ENCODE results near the gene EFCAB8.

- TF ChIP-seq TOX (CRISPR knock-in tag; IDR thresholded peaks at IDR 0.05; ENCODE audit: borderline replicate concordance) (no peak), ARNTL (CRISPR knock-in tag; IDR thresholded peaks at IDR 0.05; ENCODE audit: borderline replicate concordance, low read depth) (no peak), CREB5 (CRISPR knock-in tag; IDR thresholded peaks at IDR 0.05; ENCODE audit: low read depth) (no peak), PATZ1 (CRISPR knock-in tag; IDR thresholded peaks at IDR 0.05; ENCODE audit: borderline replicate concordance) (no peak)
These were observed 50.7 kb downstream of the EFCAB8 start for GRCh38 chr20:32909451-32909850.

Measured in SK-N-SH treated with all-trans-retinoic acid at 6 μM for 48 hours (cell line).